Nephron (organoid): ENCODE measurements around the gene TJP1.

ENCODE experiments used
- H3K27ac Mint-ChIP-seq, 3 experiments: 2 replicates each; pipeline ENCODE4 v1.8.0; 2020; ENCODE audit warnings: mixed read lengths in 3 of 3, mild to moderate bottlenecking in 2 of 3, moderate library complexity in 1 of 3
- H3K27me3 Mint-ChIP-seq: 2 replicates; pipeline ENCODE4 v1.8.0; 2021; ENCODE audit warnings: low read depth, mild to moderate bottlenecking, moderate library complexity, mixed read lengths
- H3K36me3 Mint-ChIP-seq: 2 replicates; pipeline ENCODE4 v1.8.0; 2020; ENCODE audit warnings: low read depth, mixed read lengths
- H3K4me1 Mint-ChIP-seq: 2 replicates; pipeline ENCODE4 v1.8.0; 2020; ENCODE audit warnings: mixed read lengths
- H3K4me3 Mint-ChIP-seq, 3 experiments: 2 replicates each; pipeline ENCODE4 v1.8.0; 2020; ENCODE audit warnings: mild to moderate bottlenecking in 3 of 3, mixed read lengths in 3 of 3, moderate library complexity in 2 of 3
- H3K9me3 Mint-ChIP-seq: 2 replicates; pipeline ENCODE4 v1.8.0; 2020; ENCODE audit warnings: mixed read lengths
- TF ChIP-seq, protein P1 (sequence below), 3 experiments: fragments of 200-600 bp; sonication (generic); IDR thresholded peaks; one replicate each; pipeline ENCODE4 v1.5.0; 2021; ENCODE audit warnings: antibody characterized with exemption in 3 of 3; ENCODE audit not compliant: unreplicated experiment in 3 of 3

TJP1 gene

DNA sequence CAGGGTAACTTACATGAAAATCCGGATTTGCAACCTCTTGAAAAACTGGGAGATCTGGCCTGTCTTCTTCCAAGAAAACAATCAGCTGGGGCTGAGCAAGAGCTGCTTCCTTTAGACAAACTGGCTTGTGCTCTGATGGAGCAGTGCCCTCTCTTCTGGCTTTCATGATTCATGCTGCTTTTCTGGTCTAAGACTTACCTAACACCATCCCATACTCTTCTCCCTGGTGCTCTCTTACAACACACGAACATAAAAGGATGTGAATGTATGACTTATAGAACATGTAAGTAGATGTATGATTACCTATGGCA, 9.9 kb downstream of the TJP1 start:
- Mint-ChIP-seq H3K4me3 (peak overlapping the region in 1 of 3 experiments; percentile 11), H3K27me3 (no peaks in the 10 kb centered on the region), H3K9me3 (peaks cover 3% of the 10 kb centered on the region), H3K4me1 (peaks cover 45% of the 10 kb centered on the region), H3K36me3 (peaks cover 29% of the 10 kb centered on the region), H3K27ac (no peak overlapping the region)
- TF ChIP-seq, protein P1, sequence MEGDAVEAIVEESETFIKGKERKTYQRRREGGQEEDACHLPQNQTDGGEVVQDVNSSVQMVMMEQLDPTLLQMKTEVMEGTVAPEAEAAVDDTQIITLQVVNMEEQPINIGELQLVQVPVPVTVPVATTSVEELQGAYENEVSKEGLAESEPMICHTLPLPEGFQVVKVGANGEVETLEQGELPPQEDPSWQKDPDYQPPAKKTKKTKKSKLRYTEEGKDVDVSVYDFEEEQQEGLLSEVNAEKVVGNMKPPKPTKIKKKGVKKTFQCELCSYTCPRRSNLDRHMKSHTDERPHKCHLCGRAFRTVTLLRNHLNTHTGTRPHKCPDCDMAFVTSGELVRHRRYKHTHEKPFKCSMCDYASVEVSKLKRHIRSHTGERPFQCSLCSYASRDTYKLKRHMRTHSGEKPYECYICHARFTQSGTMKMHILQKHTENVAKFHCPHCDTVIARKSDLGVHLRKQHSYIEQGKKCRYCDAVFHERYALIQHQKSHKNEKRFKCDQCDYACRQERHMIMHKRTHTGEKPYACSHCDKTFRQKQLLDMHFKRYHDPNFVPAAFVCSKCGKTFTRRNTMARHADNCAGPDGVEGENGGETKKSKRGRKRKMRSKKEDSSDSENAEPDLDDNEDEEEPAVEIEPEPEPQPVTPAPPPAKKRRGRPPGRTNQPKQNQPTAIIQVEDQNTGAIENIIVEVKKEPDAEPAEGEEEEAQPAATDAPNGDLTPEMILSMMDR (IDR thresholded peaks at IDR 0.05; ENCODE audit: unreplicated experiment in 3 of 3) = no peak

DNA sequence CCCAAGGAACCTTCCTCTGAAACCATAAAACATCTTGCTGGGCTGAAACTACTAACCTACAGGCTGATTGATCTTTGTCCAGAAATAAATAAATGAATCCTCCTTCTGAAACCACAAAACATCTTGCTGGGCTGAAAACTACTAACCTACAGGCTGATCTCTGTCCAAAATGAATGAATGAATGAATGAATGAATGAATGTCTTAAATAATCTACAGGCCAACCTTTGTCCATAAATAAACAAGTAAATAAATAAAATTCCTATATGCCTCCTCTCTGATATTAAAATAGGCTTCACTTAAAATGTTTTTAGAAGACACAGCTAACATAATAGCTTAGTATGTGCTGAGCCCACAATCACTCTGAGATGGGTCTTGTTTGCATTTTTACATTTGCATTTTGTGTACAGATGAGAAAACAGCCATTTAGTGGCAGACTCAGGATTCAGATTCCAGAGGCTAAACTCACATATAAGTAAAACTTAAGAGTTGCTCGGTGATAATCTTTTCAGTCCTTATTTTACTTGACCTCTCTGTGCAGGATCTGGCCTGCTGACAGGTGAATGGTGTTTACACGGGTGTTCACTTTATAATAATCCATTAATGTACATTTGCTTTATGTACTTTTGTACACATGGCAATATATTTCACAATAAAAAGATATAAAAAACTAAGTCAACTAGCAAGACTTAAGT, 10.4 kb downstream of the TJP1 start:
- peaks cover 25% of the 10 kb centered on the region for H3K36me3 Mint-ChIP-seq
- no peaks in the 10 kb centered on the region for H3K27me3 Mint-ChIP-seq
- H3K27ac Mint-ChIP-seq = no peak overlapping the region
- peaks cover 40% of the 10 kb centered on the region for H3K4me1 Mint-ChIP-seq
- peaks cover under 1% of the 10 kb centered on the region for H3K9me3 Mint-ChIP-seq
- TF ChIP-seq, protein P1 (IDR thresholded peaks at IDR 0.05; ENCODE audit: unreplicated experiment in 3 of 3) = no peak
- H3K4me3 Mint-ChIP-seq = no peak overlapping the region

- Mint-ChIP-seq H3K27me3 (no peaks in the 10 kb centered on the region), H3K27ac (no peak overlapping the region), H3K9me3 (no peaks in the 10 kb centered on the region), H3K36me3 (peaks cover 20% of the 10 kb centered on the region), H3K4me1 (peaks cover 31% of the 10 kb centered on the region), H3K4me3 (no peak overlapping the region)
- TF ChIP-seq, protein P1 (IDR thresholded peaks at IDR 0.05; ENCODE audit: unreplicated experiment in 3 of 3) = no peak
Measured at GRCh38 chr15:29805708-29806104, 16.6 kb downstream of the TJP1 start.

- Mint-ChIP-seq H3K36me3 (peaks cover 21% of the 10 kb centered on the region), H3K9me3 (no peaks in the 10 kb centered on the region), H3K4me1 (peaks cover 29% of the 10 kb centered on the region), H3K27me3 (no peaks in the 10 kb centered on the region), H3K4me3 (no peak overlapping the region), H3K27ac (peak overlapping the region; percentile 2 to 38 (median 3))
- TF ChIP-seq, protein P1 (IDR thresholded peaks at IDR 0.05; ENCODE audit: unreplicated experiment in 3 of 3) = no peak
Measured at GRCh38 chr15:29805043-29805707, 17.1 kb downstream of the TJP1 start.

DNA sequence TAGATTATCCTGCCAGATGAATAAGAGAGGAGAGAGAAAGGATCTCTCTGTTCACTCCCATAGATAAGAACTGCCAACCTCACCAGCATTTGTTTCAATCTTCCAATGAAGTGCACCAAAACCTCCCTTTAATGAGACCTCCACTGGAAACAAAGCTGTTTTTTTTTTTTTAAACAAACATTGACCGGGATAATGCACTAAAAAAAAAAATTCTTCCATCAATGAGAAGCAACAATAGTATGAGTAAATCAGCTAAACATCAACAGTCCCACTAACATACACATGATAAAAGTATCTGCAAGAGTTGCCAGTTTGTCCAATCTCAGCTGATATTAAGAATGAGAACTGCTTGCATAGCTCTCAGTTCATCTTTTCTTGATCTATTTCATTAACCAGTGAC, 19.9 kb downstream of the TJP1 start:
- H3K4me3 Mint-ChIP-seq = no peak overlapping the region
- H3K9me3 Mint-ChIP-seq = no peaks in the 10 kb centered on the region
- peak overlapping the region; percentile 19 to 40 (median 31) for H3K27ac Mint-ChIP-seq
- H3K4me1 Mint-ChIP-seq = peaks cover 29% of the 10 kb centered on the region
- H3K27me3 Mint-ChIP-seq = no peaks in the 10 kb centered on the region
- H3K36me3 Mint-ChIP-seq = peaks cover 36% of the 10 kb centered on the region
- TF ChIP-seq, protein P1 (IDR thresholded peaks at IDR 0.05; ENCODE audit: unreplicated experiment in 3 of 3) = no peak
